ENCODE data around the gene PRR4.

PRR4 gene

DNA sequence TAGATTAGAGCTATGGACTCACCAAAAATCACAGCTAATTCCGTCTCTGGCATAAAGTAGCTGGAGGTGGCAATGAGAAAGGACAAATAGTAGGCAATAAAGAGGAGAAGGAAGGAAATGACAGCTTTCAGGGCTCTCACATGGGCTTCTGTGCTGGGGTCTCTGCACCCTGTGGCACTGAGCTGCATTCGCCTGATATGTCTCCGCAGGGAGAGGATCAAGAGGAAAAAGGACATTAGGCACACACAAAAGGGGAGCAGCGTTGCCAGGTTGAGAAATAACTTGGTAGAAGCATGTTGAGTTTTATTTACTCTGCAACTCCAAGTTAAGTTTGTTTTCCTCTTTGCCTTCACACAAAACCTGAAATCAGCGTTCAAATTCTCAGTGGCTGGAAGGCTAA lies 47.5 kb downstream of the PRR4 start:
- no peak for DNase-seq (ENCODE audit: low read depth in 2 of 2)

All from stimulated activated CD4-positive, alpha-beta T cell treated with anti-CD3 and anti-CD28 coated beads, Interleukin-1b, Interleukin-23, amount 100 ng/mL, for 1 hour (primary cell).